ENCODE measurements around the gene PARD3.

GRCh38 chr10:34769899-34770298, 45.2 kb downstream of the PARD3 start:
- TF ChIP-seq ARNT (IDR thresholded peaks at IDR 0.05) (no peak), HDGF (IDR thresholded peaks at IDR 0.05; ENCODE audit: borderline replicate concordance) (no peak), FOXM1 (IDR thresholded peaks at IDR 0.05; ENCODE audit: borderline replicate concordance) (no peak), ZNF384 (IDR thresholded peaks at IDR 0.05) (no peak), SUZ12 (IDR thresholded peaks at IDR 0.05) (no peak), TARDBP (IDR thresholded peaks at IDR 0.05) (no peak), FOXK2 (IDR thresholded peaks at IDR 0.05) (no peak), BHLHE40 (IDR thresholded peaks at IDR 0.05; ENCODE audit: borderline replicate concordance) (no peak), ELF4 (IDR thresholded peaks at IDR 0.05) (no peak), LEF1 (IDR thresholded peaks at IDR 0.05; ENCODE audit: borderline replicate concordance) (no peak), NFRKB (IDR thresholded peaks at IDR 0.05) (no peak)
